ENCODE results near the gene BTC. TPM values are rescaled to one million over a fixed set of nuclear protein-coding genes. Genes with fewer than 3 reads are reported as not detected.

The BTC gene, protein sequence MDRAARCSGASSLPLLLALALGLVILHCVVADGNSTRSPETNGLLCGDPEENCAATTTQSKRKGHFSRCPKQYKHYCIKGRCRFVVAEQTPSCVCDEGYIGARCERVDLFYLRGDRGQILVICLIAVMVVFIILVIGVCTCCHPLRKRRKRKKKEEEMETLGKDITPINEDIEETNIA
- not detected in 2 replicates for total RNA-seq

DNA sequence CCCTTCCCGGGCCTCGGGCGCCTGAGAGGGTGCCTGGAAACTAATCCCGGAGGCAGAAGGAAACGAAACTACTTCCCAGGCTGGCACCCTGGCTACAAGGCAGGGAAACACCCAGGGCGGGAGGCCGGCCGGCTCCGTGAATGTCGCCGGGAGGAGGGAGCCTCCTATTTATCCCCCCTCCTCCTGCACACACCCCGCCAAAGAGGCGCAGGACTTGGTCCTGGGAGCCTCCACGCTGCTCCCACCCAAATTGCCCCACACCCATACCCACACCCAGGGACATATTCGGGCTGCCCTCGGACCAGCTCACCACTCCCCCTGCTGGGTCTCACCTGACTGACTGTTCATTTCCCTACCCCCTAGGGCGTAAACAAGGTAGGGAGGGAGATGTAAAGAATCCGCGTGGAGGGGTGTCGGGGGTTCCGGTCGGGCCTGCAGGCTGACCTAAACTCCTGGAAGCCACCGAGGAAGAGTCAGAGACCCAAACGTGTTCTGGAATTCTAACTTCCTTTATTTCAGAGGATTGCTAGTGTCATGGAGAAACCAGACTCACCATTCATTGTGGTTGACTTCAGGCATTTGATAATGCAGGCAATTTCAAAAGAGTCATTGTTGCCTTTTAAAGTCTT, at the start of gene BTC:
TSS of gene BTC (minus strand) at position 142 of the 629 bp plus-strand sequence. CDS start 198 bp downstream, outside the sequence.

Other genes with a start within 250 kb of the BTC start
- gene PARM1, start 138.6 kb upstream of the BTC start, total RNA-seq = 4.3 and 6.0 TPM in 2 replicates

All from cardiac atrium fibroblast (primary cell).